Tibial artery (tissue), 4 donors: ENCODE results near the gene C11orf16.

ENCODE experiments used
- DNase-seq, 2 donors: peaks; one replicate each; pipeline ENCODE4 v3.0.0-alpha.2; 2019
- H3K27ac ChIP-seq, 2 donors: fragments of 200-600 bp; sonication (generic) in 1 of 2; 1 replicate in 1 of 2; 2 replicates in 1 of 2; pipeline ENCODE4 v1.5.1; 2018 to 2019; ENCODE audit warnings: mild to moderate bottlenecking in 1 of 2
- H3K27me3 ChIP-seq, 2 donors: fragments of 200-600 bp; sonication (generic) in 1 of 2; one replicate each; pipeline versions ENCODE4 v1.5.1 to v1.6.0; 2016 to 2019
- H3K36me3 ChIP-seq, 3 donors: fragments of 200-600 bp; sonication (generic) in 2 of 3; one replicate each; pipeline ENCODE4 v1.5.1; 2016 to 2019; ENCODE audit warnings: mild to moderate bottlenecking in 2 of 3
- H3K4me1 ChIP-seq, 4 donors: fragments of 200-600 bp; sonication (generic) in 2 of 4; 1 replicate in 3 of 4; 2 replicates in 1 of 4; pipeline ENCODE4 v1.5.1; 2016 to 2019
- H3K4me3 ChIP-seq, 2 donors: fragments of 200-600 bp; sonication (generic) in 1 of 2; 1 replicate in 1 of 2; 2 replicates in 1 of 2; pipeline ENCODE4 v1.5.1; 2018 to 2019; ENCODE audit warnings: mild to moderate bottlenecking in 2 of 2
- H3K9me3 ChIP-seq, 3 donors: fragments of 200-600 bp; sonication (generic) in 1 of 3; one replicate each; pipeline ENCODE4 v1.5.1; 2016 to 2019
- intact Hi-C: fragments of 100-400 bp; cut with DNase I; formaldehyde crosslinking; loops from one replicate; pipeline ENCODE4 v1.15.0; 2023; ENCODE audit warnings: low total_unique reads
- TF ChIP-seq, protein P1 (sequence below), 2 experiments: fragments of 200-600 bp in 1 of 2; fragments of 450-650 bp in 1 of 2; IDR thresholded peaks; one replicate each; pipeline ENCODE4 v1.5.1; 2017 to 2019; ENCODE audit warnings: antibody characterized with exemption in 2 of 2, mild to moderate bottlenecking in 1 of 2, moderate library complexity in 1 of 2

Gene C11orf16

DNA sequence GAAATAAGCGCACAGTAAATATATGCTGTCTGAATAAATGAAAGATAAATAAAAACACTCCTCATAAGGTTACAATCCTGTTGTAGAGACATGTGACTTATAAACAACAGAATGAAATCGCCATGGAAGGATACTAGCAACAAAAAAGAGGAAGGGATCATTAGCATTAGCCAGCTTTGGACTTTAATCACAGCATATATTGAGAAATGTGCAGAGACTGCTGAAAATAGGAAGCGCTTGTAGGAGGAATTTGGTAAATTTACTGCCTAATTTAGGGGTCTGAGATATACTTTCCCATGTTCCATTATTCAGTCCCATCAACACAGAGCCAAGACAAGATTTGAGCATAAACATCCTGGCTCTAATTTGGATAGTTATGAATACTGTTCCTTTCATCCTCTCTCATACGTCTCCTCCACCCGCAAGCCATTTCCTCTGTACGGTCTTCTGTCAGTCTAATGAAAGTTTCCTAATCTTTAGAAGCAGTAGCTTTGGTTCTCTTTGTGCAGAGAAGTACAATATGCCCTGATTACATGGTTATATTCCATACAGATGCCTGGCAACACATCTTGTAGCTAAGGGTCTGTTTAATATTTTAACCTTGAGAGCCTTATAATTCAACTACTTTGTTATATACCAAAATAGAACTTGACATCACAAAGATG, 58.9 kb downstream of the C11orf16 start:
- H3K4me3 ChIP-seq = no peak overlapping the region
- no peak for DNase-seq
- H3K27me3 ChIP-seq = no peaks in the 10 kb centered on the region
- no peak overlapping the region for H3K27ac ChIP-seq
- TF ChIP-seq, protein P1, sequence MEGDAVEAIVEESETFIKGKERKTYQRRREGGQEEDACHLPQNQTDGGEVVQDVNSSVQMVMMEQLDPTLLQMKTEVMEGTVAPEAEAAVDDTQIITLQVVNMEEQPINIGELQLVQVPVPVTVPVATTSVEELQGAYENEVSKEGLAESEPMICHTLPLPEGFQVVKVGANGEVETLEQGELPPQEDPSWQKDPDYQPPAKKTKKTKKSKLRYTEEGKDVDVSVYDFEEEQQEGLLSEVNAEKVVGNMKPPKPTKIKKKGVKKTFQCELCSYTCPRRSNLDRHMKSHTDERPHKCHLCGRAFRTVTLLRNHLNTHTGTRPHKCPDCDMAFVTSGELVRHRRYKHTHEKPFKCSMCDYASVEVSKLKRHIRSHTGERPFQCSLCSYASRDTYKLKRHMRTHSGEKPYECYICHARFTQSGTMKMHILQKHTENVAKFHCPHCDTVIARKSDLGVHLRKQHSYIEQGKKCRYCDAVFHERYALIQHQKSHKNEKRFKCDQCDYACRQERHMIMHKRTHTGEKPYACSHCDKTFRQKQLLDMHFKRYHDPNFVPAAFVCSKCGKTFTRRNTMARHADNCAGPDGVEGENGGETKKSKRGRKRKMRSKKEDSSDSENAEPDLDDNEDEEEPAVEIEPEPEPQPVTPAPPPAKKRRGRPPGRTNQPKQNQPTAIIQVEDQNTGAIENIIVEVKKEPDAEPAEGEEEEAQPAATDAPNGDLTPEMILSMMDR (IDR thresholded peaks at IDR 0.05) = no peak
- peaks cover 0 to 8% (median 0%) of the 10 kb centered on the region in 4 donors for H3K4me1 ChIP-seq
- H3K9me3 ChIP-seq = no peaks in the 10 kb centered on the region
- no peaks in the 10 kb centered on the region for H3K36me3 ChIP-seq
- intact Hi-C loops = no loop called here

DNA sequence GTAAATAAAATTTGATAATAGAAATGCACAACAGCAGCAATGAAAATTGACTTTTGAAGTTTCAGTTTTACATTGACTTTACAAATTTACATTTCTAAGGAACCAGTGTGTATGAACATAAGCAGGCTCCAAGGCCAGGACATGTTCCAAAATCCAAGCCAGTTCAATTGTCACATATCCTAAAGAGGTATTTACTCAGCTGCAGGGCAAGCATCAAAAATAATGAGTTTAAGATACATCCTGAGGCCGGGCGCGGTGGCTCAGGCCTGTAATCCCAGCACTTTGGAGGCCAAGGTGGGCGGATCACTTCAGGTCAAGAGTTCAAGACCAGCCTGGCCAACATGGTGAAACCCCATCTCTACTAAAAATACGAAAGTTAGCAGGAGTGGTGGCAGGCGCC, 60.8 kb downstream of the C11orf16 start:
- H3K4me1 ChIP-seq = peaks cover 0 to 8% (median 0%) of the 10 kb centered on the region in 4 donors
- peak overlapping the region in 1 of 2 donors; percentile 75 for H3K4me3 ChIP-seq
- TF ChIP-seq, protein P1 (IDR thresholded peaks at IDR 0.05) = no peak
- peak overlapping the region; percentile 67 to 75 for H3K27ac ChIP-seq
- H3K27me3 ChIP-seq = no peaks in the 10 kb centered on the region
- intact Hi-C loops = no loop called here
- H3K9me3 ChIP-seq = no peaks in the 10 kb centered on the region
- DNase-seq = no peak
- no peaks in the 10 kb centered on the region for H3K36me3 ChIP-seq

DNA sequence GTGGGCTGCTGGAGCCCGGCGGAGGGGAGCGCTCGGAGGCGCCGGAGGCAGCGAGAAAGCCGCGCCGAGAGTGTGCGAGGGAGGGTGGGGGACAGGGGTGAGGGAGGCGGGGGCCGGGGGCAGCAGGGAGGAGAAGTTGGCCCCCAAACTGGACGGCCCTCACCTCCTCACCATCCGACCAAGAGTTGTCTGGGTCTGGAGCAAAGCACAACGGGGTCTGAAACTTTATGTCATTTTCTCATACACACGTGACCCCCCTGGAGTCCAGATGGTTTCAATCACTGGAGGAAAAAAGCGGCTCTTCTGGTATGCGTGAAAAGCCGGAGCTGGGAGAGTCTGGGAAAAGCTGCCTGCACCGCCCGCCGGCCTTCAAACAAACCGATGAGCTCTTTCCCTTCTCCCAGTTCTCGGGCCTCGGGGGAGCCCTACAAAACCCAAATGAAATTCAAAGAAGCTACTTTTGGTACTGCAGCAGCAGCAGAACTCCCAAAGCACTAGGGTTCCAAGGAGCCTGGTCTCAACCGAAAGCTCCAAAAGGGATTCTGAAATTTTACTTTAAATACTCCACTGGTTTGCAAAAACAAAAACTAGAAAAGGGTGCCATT, 61.5 kb downstream of the C11orf16 start:
- TF ChIP-seq, protein P1 (IDR thresholded peaks at IDR 0.05) = no peak
- DNase-seq = peak; percentile 55 to 77
- Histone ChIP-seq H3K27ac (peak overlapping the region; percentile 67 to 75), H3K9me3 (no peaks in the 10 kb centered on the region), H3K36me3 (no peaks in the 10 kb centered on the region), H3K4me1 (peaks cover 0 to 8% (median 0%) of the 10 kb centered on the region in 4 donors), H3K4me3 (peak overlapping the region; percentile 75 to 94), H3K27me3 (no peaks in the 10 kb centered on the region)
- intact Hi-C loops = no loop called here

DNA sequence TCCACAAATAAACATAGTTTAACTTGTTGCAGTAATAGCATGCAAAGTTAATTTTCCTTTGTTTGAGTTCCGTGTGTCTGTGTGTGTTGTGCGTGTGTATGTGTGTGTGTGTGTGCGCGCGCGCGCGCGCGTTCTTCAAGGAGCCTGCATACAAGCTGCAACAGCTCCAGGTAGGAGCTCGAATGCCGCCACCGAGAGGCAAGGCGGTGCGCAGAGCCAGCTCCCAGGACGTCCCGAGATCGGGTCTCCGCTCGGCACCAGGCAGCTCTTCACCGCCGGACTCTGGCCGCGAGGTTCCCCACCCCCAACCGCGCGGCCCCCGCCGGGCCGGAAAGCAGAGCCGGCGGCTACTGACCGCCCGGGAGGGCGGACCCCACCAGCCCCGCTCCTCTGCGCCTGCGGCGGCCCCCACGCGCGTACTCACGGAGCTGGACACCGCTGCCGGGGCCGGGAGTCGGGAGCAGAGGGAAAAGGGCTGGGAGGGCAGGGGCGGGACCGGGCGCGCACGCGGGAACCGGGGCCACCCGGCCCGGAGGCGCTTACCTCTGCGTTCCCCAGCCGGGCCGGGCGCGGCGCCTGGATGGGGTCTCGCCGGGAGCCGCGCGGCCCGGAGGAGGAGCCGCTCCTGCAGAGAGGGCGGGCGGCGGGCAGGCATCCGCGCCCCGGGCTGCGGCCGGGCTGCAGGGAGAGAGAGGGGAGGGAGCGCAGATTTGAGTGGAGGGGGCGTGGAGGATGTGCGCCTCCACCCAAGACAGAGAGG, 62.2 kb downstream of the C11orf16 start:
- no peaks in the 10 kb centered on the region for H3K27me3 ChIP-seq
- H3K9me3 ChIP-seq = no peaks in the 10 kb centered on the region
- peak overlapping the region; percentile 75 to 94 for H3K4me3 ChIP-seq
- peak; percentile 34 to 66 for DNase-seq
- no peaks in the 10 kb centered on the region for H3K36me3 ChIP-seq
- H3K27ac ChIP-seq = peak overlapping the region; percentile 67 to 75
- peaks cover 0 to 8% (median 0%) of the 10 kb centered on the region in 4 donors for H3K4me1 ChIP-seq
- intact Hi-C loops = no loop called here
- TF ChIP-seq, protein P1 (IDR thresholded peaks at IDR 0.05) = no peak
